K562 (cell line): ENCODE data around the gene POLR3E. TPM values are rescaled to one million over a fixed set of nuclear protein-coding genes. Genes with fewer than 3 reads are reported as not detected.

ENCODE experiments used
- ELF1 ChIP-seq: fragments of 200-800 bp; sonication (Bioruptor generic); IDR thresholded peaks from 2 replicates; pipeline ENCODE4 v1.6.1; 2016; ENCODE audit warnings: missing genetic modification characterization, missing compliant biosample characterization
- IRF2 ChIP-seq: sonication (generic); formaldehyde crosslinking; IDR thresholded peaks from 2 replicates; pipeline ENCODE4 v1.8.1; 2022; ENCODE audit warnings: mild to moderate bottlenecking, missing genetic modification reagents
- JUN ChIP-seq, 2 experiments: sonication (generic) in 1 of 2; formaldehyde crosslinking in 1 of 2; IDR thresholded peaks; 2 replicates each; pipeline versions ENCODE4 v1.6.1 to v1.8.0; 2012 to 2022; ENCODE audit warnings: borderline replicate concordance in 2 of 2, mild to moderate bottlenecking in 2 of 2, improper control_type of control experiment in 1 of 2, low read depth in 1 of 2, low read length in 1 of 2, missing genetic modification reagents in 1 of 2
- L3MBTL2 ChIP-seq: fragments of 450-650 bp; IDR thresholded peaks from 2 replicates; pipeline ENCODE4 v1.6.1; 2016; ENCODE audit warnings: mild to moderate bottlenecking, moderate library complexity
- MBD2 ChIP-seq: sonication (generic); IDR thresholded peaks from 2 replicates; pipeline ENCODE4 v1.6.1; 2016; ENCODE audit warnings: low read depth, borderline replicate concordance
- NBN ChIP-seq: fragments of 450-650 bp; IDR thresholded peaks from 2 replicates; pipeline ENCODE4 v1.6.1; 2016; ENCODE audit warnings: low read depth, mild to moderate bottlenecking
- RUNX1 ChIP-seq: sonication (generic); IDR thresholded peaks from 2 replicates; pipeline ENCODE4 v1.6.1; 2016; ENCODE audit warnings: antibody characterized with exemption, low read depth
- SAFB ChIP-seq: fragments of 200-400 bp; formaldehyde crosslinking; IDR thresholded peaks from 2 replicates; pipeline ENCODE4 v1.6.1; 2017; ENCODE audit warnings: low read depth, low read length, borderline replicate concordance
- SUPT5H ChIP-seq: fragments of 450-650 bp; IDR thresholded peaks from 2 replicates; pipeline ENCODE4 v1.6.1; 2016
- THRAP3 ChIP-seq: fragments of 450-650 bp; IDR thresholded peaks from 2 replicates; pipeline ENCODE4 v1.6.1; 2016; ENCODE audit warnings: mild to moderate bottlenecking, inconsistent platforms, borderline replicate concordance
- ZBTB40 ChIP-seq, 2 experiments: fragments of 450-650 bp in 1 of 2; sonication (generic) in 1 of 2; formaldehyde crosslinking in 1 of 2; IDR thresholded peaks; 2 replicates each; pipeline versions ENCODE4 v1.7.1 to v1.9.0; 2016 to 2022; ENCODE audit warnings: inconsistent platforms in 1 of 2, mild to moderate bottlenecking in 1 of 2, missing genetic modification reagents in 1 of 2
- ZNF253 ChIP-seq: fragments of 250-450 bp; sonication (Bioruptor Pico); conservative IDR thresholded peaks from 2 replicates; pipeline ENCODE4 v1.6.1; 2021; ENCODE audit warnings: mild to moderate bottlenecking
- ZNF696 ChIP-seq: fragments of 250-450 bp; sonication (Bioruptor Pico); conservative IDR thresholded peaks from 2 replicates; pipeline ENCODE4 v1.4.0; 2020; ENCODE audit warnings: mild to moderate bottlenecking, moderate library complexity
- polyA plus RNA-seq, 8 experiments: library from polyadenylated mRNA; depleted of rRNA in 4 of 8; stranded (reverse) in 5 of 8; unstranded in 3 of 8; fragments of >200 nt; fragmentation: Nextera tagmentation in 2 of 8; fragmentation: Illumina TruSeq in 1 of 8; extraction: Ambion mirVana in 2 of 8; extraction: Trizol in 1 of 8; gene quantifications; 2 replicates each; pipeline versions ENCODE4 v1.2.1 to v1.2.3, GENCODE V29; 2011 to 2014; ENCODE audit warnings: inconsistent platforms in 1 of 8, missing spikeins in 1 of 8
- total RNA-seq, 7 experiments: library from RNA; depleted of rRNA in 6 of 7; stranded (reverse); fragments of >200 nt in 6 of 7; fragmentation: Illumina TruSeq in 2 of 7; extraction: Trizol in 2 of 7; gene quantifications; 2 replicates each; pipeline versions ENCODE4 v1.2.1 to v1.2.3, GENCODE V29; 2011 to 2021; ENCODE audit warnings: low replicate concordance in 1 of 7
- TF ChIP-seq, protein P1 (sequence below): fragments of 250-450 bp; sonication (Bioruptor Pico); IDR thresholded peaks from 2 replicates; pipeline ENCODE4 v1.8.0; 2022; ENCODE audit warnings: inconsistent platforms
- TF ChIP-seq, protein P2 (sequence below): fragments of 250-450 bp; sonication (Bioruptor Pico); IDR thresholded peaks from 2 replicates; pipeline ENCODE4 v1.8.0; 2021; ENCODE audit warnings: borderline replicate concordance, mild to moderate bottlenecking, moderate library complexity; ENCODE audit not compliant: poor library complexity, severe bottlenecking

POLR3E gene
- total and polyA plus RNA-seq, 9 of the 15 experiments (the other 6 are each of a cell fraction or from before 2014, with no cell fraction given) = 17.7 to 151 (median 82.6) TPM

DNA sequence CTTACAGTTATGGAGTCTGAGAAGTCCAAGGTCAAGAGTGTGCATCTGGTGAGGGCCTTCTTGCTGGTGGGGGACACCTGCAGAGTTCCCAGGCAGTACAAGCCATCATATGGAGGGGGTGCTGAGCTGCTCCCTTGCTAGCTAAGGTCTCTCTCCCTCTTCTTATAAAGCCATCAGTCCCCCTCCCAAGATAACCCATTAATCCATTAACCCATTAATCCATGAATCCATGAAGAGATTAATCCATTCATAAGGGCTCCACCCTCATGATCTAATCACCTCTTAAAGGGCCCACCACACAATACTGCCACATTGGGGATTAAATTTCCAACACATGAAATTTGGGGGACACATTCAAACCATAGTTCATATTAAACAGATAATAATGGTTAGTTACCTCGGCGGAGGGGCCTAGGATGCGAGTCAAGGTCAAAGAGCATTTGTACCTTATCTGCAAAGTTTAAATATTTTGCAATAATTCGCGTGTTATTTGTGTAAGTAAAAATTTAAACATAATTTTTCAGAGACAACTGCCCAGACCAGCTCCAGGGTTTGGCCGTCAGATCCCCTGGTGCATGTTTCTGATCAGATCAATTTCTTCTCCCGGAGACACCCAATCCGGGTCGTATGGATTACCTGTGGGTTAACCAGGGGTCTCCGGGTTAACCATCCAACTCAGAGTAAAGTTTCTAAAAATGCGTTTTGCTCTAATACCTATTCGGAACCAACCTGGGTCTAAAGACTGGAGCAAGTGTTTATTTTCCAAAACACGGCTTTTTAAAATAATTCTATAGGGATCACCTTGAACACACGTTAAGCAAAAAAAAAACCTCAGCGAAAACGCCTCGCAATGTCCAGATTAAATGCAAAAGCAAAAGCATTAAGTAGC, 740 bp upstream of the POLR3E start (continued):
- TF ChIP-seq ELF1 (tag) (peak; percentile 46; the same call in 1 of the 2 replicates), SUPT5H (no peak), MBD2 (no peak), ZBTB40 (IDR thresholded peaks at IDR 0.05) (no peak), ZBTB40 (CRISPR knock-in tag; IDR thresholded peaks at IDR 0.05) (no peak), THRAP3 (no peak), JUN (IDR thresholded peaks at IDR 0.05; ENCODE audit: borderline replicate concordance, low read depth, low read length) (no peak), JUN (CRISPR knock-in tag; IDR thresholded peaks at IDR 0.05; ENCODE audit: borderline replicate concordance) (no peak), SAFB (no peak), RUNX1 (no peak), ZNF696 (no peak), ZNF253 (CRISPR knock-in tag) (no peak), NBN (no peak), L3MBTL2 (no peak), IRF2 (CRISPR knock-in tag) (no peak)
- TF ChIP-seq, protein P1, sequence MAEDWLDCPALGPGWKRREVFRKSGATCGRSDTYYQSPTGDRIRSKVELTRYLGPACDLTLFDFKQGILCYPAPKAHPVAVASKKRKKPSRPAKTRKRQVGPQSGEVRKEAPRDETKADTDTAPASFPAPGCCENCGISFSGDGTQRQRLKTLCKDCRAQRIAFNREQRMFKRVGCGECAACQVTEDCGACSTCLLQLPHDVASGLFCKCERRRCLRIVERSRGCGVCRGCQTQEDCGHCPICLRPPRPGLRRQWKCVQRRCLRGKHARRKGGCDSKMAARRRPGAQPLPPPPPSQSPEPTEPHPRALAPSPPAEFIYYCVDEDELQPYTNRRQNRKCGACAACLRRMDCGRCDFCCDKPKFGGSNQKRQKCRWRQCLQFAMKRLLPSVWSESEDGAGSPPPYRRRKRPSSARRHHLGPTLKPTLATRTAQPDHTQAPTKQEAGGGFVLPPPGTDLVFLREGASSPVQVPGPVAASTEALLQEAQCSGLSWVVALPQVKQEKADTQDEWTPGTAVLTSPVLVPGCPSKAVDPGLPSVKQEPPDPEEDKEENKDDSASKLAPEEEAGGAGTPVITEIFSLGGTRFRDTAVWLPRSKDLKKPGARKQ (CRISPR knock-in tag) = 0 out of 2 replicates have a peak, but pooled peaks have one; percentile 26
- TF ChIP-seq, protein P2, sequence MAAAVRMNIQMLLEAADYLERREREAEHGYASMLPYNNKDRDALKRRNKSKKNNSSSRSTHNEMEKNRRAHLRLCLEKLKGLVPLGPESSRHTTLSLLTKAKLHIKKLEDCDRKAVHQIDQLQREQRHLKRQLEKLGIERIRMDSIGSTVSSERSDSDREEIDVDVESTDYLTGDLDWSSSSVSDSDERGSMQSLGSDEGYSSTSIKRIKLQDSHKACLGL (CRISPR knock-in tag) = no peak
